ENCODE data around the gene TBC1D1.

The TBC1D1 gene

DNA sequence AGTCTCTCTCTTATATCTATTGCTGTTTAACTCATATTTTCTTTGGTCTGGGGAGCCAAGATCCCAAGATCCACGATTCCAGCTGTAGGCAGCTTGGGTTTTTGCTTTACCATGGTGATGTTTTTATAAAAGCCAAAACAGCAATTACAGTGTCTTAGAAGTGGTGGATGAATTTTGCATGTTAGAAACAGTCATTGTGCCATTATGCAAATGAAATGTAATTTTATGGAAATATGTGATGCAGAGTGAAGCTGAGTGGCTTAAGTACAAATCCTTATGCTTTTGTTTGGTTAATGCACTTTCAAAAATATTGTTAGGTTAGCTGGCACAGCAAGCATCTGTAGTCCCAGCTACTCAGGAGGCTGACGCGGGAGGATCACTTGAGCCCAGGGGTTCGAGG lies 36.5 kb downstream of the TBC1D1 start:
- DNase-seq = no peak

- no peak for DNase-seq
Observed at GRCh38 chr4:37928426-37929416, 37.8 kb downstream of the TBC1D1 start.

DNA sequence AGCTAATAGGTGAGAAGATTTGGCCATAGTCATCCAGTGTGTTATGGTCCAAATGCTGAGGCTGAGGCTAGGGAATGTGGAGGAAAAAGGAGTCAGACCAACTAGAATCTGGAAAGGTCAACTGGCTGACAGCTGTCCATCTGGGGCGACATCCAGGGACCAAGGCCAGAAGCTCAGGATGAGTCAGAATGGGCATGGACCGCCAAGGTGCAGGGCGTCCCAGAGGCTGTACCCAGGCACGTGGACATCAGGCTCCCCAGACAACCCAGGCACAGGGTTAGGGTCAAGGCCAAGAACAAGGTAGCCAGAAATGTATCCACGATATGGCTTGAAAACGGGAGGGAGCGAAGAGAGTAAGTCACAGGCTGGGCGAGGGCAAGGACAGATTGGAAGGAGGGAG lies 43.2 kb downstream of the TBC1D1 start:
- DNase-seq = no peak

GRCh38 chr4:37934609-37935008 lies 43.7 kb downstream of the TBC1D1 start:
- DNase-seq = no peak

DNA sequence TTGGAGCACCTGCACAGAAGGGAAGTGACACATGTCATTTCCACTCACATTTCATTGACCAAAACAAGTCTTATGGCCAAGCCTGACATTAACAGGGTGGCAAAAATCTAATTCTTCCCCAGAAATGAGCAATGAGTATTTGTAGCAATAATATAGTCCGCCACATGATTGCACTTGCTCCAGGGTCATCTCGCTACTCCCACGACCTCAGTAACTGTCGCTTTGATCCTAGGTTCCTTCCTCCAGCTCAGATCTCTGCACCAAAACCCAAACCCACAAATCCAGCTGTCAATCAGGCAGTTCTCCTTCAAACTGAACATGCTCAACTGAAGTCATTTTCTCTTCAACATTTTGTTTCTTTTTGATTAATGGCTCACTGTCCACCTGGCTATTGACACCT lies 44.1 kb downstream of the TBC1D1 start:
- no peak for DNase-seq

DNA sequence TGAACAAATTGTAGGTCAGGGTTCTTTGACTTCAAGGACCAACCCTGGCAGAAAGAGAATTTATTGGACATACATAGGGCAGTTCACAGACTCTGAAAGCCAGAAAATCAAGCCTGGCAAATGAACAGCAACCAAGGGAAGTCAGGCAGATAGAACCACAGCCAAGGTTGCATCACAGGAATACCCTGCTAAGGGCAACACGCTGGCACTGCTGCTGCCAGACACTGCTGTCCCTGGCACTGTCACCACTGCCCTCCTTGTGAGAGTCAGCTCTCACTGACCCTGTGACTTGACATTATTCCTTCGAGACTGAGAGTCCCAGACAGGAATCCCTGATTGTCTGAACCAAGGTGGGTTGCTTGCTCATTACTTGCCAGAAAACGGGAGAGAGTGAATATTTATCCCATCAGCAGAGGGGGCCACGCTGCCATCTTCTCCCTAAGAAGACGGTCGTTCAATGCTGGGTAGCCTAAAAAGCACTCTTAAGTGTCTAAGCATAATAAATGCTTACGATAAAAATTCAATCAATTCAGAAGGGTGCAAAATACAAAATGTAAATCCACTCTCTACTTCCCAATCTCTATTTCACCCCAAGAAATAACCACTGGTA lies 46.1 kb downstream of the TBC1D1 start:
- DNase-seq = no peak

DNA sequence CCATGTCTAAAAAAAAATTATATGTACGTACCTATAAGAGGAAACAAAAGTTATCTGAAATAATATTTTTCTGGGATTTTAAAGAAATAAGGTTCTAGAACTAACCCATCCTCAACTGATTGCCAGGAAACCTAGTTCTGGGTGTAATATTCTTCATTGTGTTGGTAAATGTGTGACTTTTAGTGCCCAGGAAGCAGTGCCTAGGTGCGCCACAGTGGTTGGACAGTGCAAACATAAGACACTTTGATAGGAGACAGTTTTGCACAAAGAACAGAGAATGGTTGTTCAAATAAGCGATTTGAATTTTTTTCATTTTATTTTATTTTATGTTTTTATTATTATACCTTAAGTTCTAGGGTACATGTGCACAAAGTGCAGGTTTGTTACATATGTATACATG lies 47.3 kb downstream of the TBC1D1 start:
- DNase-seq = no peak

DNA sequence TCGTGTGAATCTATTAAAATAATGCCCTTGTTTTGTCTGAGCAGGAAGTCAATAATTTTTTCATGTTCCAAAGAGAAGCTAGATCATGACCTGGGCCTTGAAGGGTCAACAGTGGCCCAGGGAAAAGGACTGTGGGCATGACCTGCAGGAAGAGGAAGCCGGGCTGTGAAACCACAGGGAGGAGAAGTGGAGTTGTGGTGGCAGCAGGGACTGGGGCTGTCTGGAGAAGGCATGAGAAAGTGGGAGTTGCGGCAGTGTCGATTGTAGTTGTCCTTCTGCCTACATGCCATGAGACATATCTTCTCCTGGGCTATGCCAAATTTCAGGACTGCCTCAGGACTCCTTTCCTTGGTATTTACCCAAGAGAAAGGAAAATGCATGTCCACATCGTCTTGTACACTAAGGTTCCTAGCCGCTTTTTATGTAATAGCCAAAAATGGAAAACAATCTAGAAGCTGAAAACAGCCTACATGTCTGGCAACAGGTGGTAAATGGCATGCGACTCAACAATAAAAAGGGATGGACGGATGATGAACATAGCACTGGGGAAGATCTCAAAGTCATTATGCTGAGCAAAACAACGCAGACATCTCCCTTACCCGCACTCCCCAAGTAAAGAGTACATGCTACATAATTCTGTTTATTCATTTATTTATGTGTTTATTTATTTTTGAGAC lies 55.8 kb downstream of the TBC1D1 start:
- DNase-seq = no peak

- DNase-seq = no peak
Observed at GRCh38 chr4:37948542-37948941, 57.7 kb downstream of the TBC1D1 start.

GRCh38 chr4:37949636-37950426 lies 58.9 kb downstream of the TBC1D1 start:
- DNase-seq = no peak

DNA sequence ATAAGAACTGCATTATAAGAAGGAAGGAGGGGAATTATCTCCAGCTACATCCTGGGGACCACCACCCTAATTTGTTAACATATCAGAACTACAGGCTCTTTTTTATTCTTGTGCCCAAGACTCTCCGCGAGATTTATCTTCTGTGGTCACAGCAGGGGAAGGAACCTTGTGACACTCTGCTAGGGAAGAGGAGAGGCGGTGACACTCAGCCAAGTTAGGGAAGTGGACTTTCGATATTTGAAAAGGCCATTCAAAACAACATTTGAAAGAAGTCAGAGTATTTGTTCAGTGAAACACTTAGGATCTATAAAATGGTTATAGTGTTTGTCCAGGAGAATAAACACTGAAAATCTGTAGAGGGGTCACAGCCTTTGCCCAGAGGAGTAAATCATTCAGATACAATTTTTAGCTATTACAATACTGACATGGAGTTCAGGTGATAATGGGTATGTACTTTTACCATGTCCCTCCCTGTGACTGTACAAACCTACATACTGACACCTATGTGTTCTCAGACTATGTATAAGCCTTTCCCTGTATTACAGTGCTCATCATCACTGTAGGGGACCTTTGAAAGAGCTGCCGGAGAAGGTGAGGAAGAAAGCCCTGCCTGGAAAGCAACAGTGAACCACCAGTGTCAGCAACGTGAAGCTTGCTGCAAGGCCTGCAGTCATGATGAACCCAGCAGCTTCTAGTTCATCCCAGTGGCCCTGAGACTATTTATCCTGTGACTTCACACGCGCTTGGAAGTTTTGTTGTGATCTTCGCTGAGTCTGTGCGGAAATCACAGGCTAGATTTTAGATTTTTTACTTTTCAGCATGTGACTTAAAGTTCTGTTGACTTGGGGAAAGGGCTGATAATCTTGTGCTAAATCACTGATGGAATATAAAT lies 60.8 kb downstream of the TBC1D1 start:
- DNase-seq = no peak

GRCh38 chr4:37953156-37953555 lies 62.3 kb downstream of the TBC1D1 start:
- DNase-seq = no peak

DNA sequence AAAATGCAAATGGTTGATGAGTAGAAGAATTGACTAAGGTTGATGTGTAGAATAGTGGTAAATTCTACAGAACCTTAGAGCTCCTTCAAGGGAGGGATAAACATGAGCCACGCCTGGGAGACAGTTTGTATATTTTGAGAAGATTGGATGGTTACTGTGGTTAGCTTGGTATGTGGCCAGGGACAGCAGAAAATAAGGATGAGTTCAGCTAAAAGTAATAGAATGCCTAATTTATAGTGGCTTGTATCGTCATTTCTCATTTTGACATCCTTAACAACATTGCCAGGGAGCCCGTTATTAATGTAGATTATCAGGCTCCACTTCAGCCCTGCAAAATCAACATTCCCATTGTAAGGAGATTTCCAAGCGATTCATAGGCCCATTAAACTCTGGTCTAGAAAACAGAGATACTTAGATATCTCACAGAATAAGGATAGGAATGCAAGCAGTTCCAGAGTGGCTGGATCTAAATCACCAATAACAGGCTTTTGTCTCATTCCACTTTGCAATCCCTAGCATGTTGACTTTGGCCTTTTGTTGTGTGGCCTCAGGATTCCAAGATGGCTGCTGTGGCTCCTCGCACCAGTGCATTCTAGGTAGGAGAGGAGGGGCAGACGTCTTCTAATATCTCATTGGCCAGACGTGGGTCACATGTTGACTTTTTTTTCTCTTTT lies 62.9 kb downstream of the TBC1D1 start:
- no peak for DNase-seq

DNA sequence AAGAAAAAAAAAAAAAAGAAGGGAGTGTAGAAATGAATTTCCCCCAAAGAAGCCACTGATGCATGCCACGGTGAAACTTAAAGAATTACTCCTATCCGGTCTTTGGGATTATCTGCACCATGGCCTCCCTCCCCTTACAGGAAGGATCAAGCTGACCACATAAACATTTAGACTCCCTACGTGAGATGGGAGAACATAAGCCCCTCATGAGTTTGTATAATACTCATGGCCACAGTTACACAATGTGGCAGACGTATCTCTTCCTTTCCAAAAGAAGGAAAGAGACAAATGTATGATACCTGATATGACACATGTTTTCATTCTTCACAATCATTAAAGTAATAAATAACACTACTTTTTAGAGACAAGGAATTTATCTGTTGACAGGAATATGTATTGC lies 66.1 kb downstream of the TBC1D1 start:
- DNase-seq = no peak

DNA sequence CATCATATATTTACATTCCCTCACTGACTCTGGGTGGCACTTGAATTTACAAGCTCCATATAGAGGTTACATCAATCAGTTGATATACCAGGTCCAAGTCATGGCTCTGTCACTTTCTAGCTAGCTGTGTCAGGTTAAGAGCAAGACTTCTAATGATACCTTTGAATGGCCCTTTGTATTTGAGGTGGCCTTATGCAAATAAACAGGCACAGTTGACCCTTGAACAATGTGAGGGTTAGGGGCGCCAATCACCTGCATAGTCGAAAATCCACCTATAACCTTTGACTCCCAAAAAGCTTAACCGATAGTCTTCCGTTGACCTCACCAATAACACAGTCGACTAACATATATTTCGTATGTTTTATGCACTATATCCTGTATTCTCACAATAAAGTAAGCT lies 68.0 kb downstream of the TBC1D1 start:
- no peak for DNase-seq

DNA sequence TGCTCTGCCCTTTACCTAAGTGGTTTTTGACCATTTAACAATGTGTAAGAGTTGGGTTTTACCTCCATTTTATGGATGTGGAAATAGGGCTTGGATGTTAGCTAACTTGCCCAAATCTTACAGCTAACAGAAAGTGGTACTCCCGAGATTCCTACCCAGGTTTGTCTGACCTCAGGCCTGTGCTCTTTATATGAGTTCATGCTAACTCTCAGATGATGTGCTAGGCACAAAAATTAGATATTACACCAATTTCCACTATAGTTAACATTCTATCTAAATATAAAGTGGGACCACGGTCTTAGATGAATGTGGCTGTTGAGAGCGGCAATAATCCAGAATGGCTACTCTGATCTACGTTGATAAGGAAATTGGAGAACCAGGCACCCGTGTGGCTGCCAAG lies 69.2 kb downstream of the TBC1D1 start, which contains the start of gene PTTG2:
Gene PTTG2 (plus strand): TSS at position 301 of the 400 bp plus-strand sequence. CDS start 37 bp downstream, at position 338.
- DNase-seq = no peak

- no peak for DNase-seq
Observed at GRCh38 chr4:37960679-37961450, 70.0 kb downstream of the TBC1D1 start.

- DNase-seq = no peak
Observed at GRCh38 chr4:37964734-37965457, 74.0 kb downstream of the TBC1D1 start.

DNA sequence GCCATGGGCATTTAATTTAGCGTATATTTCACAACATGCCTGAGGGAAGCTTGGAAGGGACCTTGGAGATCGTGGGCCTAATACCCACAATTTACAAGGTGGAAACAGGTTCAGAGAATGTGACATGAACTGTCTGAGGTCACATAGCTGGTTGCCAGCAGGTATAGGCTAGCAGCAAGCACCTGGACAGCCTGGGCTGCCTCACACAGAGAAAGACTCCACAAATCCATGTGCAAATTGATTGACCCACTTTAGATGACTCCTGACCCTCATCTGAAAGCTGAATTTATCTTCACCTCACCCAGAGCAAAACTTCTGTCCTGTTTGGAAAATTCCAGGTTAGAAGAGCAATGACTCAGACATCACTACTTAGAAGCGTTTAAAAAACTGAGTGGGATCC lies 75.2 kb downstream of the TBC1D1 start:
- no peak for DNase-seq

GRCh38 chr4:37967736-37968135 lies 76.9 kb downstream of the TBC1D1 start:
- DNase-seq = no peak

Measured in amniotic stem cell (primary cell).